Gastrocnemius medialis (tissue), 4 donors: ENCODE data around the gene PALM3.

ENCODE experiments used
- CTCF ChIP-seq, 5 experiments: fragments of 450-650 bp in 3 of 5; fragments of 200-600 bp in 2 of 5; sonication (generic) in 2 of 5; IDR thresholded peaks in 4 of 5; conservative IDR thresholded peaks in 1 of 5; 1 replicate in 4 of 5; 2 replicates in 1 of 5; pipeline ENCODE4 v1.5.1; 2016 to 2019; ENCODE audit warnings: antibody characterized with exemption in 5 of 5, mild to moderate bottlenecking in 3 of 5, moderate library complexity in 3 of 5
- POLR2A ChIP-seq, 2 donors: fragments of 450-650 bp; IDR thresholded peaks; one replicate each; pipeline ENCODE4 v1.6.1; 2017; ENCODE audit warnings: antibody characterized with exemption in 2 of 2, mild to moderate bottlenecking in 2 of 2, moderate library complexity in 2 of 2

- TF ChIP-seq POLR2A (IDR thresholded peaks at IDR 0.05) (peak; percentile 10 to 34), CTCF (IDR thresholded peaks at IDR 0.05 in 4 of 5, conservative IDR thresholded peaks at IDR 0.05 in 1 of 5) (no peak)
These were observed 57.1 kb downstream of the PALM3 start for GRCh38 chr19:14004619-14005348.
